Measurements from ENCODE around the gene SETD3.

SETD3 gene

DNA sequence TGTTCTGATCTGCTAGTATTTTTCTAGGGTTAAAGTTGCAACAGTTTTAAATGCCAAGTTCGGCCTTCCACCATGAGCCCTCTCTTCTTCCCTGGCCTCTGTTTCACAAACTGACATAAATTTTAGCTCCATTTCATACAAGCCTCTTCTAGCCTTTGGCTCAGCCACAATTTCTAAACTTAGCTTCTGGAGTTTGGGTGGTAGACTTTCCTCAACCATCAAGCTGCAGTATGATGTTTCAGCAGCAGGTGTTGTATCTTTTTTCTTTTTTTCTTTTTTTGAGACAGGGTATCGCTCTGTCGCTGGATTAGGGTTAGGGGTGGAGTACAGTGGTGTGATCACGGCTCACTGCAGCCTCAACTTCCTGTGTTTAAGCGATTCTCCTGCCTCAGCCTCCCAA is 29.4 kb downstream of the SETD3 start:
- no peak for FAIRE-seq

DNA sequence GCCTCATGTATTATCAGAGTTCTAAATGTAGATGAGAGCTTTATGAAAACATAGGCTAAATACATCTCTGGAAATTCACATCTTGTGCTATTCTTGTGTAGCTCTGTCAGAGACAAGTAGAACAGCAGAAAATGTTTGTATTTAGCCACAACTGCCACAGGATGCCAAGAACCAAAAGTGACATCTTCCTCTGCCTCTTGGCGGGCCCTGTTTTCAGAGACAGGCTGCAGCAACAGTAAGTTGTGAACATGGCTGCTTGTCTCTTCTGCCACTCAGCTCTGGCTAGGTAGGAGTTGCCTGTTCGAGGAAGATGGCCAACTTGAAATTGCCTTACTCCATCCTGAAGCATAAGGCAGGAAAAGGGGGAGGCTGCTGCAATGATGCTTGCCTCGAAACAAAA is 30.4 kb downstream of the SETD3 start:
- FAIRE-seq: no peak

DNA sequence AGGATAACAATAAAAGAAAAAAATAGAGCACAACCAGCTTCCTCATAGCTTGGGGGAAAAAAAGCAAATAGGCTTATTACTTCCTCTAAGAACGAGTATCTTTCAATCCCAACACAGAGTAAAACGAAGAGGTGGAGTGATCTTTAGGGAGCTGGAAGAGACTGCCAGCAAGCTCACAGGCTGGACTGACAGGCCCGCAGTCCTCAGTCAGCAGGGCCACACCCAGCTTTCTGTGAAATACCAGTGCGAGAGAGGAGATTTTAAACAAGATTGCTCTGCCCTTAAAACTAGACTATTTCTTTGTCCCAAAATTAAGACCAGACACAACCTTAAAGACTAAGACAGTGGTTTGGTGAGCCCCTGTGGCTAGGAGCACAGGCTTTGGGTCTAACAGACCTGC is 32.9 kb downstream of the SETD3 start:
- FAIRE-seq: no peak

DNA sequence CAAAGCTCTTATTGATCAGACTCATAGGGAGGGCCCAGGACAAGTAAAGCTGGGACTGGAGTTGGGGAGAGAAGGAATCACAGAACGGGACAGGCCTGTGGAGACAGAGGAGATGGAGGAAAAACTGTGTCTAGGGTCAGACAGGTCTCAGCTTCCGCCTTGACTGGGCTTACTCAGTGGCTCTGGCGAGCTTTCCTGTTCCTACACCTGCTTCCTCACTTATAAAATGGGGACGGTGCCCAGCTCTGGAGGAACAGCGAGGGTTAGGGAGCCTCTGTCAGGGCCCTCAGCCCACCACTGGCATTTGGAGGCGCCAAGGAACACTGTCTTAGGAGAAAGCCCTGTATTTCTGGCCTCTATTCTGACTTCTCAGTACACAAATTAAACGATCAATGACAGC is 34.7 kb downstream of the SETD3 start:
- no peak for FAIRE-seq

DNA sequence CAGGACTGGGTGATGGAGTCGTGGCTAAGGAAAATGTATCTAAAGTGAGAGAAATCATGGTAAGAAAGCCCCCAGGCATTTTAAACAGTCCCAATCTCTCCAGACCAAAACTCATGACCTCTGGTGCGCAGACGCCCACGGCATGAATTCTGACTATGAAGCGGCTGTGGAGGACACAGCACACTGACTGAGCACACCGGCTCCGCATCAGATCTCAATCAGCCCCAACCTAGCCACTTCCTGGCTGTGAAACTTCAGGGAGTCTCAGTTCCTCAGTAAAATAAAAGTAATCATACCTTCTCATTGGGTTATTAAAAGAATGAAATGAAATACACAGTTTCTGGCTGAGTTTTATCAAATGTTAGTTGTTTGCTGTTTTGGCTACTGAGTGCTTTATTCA is 38.7 kb downstream of the SETD3 start:
- FAIRE-seq: no peak

DNA sequence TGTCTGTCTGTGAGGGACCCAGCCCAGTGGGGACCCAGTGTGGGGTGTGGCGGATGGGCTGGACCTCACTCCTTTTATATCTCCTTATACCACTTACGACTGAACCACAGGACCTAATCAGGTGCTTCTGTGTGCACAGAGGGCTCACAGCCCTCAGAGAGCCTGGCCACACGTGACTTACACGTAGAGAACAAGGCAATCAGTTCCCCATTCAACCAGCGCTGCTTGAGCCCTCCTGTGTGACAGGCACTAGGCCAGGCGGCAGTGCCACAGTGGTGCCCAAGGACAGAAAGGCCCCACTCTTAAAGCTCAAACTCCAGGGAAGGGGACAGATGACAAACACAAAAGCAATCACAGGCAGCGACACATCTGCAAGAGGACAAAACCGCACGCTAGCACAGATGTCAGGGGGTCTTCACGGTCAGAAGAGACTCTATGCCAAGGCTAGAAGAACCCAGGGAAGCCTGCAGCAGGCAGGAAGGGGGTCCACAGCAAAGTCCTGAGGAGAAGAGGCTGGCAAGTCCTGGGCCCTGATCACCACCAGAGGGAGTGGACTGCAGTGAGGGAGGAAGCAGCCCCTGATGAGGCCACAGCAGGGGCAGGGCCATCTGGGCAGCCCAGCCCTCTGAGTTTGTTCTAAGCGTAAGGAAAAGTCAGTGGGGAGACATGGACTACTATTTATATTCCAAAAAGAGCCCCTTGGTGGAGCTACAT is 39.3 kb downstream of the SETD3 start:
- FAIRE-seq: no peak

DNA sequence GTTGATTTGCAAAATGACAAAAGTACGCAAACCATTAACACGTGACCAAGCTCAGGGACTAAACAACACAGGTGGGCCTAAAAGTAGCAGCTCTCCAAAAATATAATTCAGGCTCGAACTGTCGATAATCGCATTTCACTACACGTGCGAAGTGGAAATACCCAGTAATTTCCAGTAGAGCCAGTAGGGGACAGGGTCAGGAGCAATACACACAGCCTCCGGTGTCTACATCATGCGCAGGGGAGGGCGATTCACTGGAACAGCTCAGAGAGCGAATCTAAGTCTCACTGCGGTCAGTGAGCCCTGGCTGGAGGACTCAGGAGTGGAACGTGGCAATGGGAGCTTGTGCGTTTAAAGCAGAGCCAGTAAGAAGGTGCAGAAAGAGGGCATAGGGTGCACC is 40.4 kb downstream of the SETD3 start:
- no peak for FAIRE-seq

DNA sequence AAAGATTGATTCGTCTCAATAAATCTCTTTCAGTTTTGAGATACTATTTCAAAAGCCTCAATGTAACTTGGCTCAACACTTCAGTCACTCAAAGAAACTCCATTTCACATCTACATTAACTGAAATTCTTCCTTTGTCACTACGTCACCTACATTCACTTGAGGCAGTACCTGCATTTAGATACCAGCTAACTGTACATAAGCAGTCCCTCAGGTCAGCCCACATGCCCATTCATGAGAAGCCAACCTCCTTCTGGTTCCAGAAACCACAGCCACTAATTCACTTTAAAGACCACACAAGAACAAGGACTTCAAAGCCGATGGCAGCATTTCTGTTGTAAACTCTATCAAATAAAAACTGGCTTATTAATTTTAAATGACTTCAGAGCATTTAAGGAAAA is 43.0 kb downstream of the SETD3 start:
- no peak for FAIRE-seq

DNA sequence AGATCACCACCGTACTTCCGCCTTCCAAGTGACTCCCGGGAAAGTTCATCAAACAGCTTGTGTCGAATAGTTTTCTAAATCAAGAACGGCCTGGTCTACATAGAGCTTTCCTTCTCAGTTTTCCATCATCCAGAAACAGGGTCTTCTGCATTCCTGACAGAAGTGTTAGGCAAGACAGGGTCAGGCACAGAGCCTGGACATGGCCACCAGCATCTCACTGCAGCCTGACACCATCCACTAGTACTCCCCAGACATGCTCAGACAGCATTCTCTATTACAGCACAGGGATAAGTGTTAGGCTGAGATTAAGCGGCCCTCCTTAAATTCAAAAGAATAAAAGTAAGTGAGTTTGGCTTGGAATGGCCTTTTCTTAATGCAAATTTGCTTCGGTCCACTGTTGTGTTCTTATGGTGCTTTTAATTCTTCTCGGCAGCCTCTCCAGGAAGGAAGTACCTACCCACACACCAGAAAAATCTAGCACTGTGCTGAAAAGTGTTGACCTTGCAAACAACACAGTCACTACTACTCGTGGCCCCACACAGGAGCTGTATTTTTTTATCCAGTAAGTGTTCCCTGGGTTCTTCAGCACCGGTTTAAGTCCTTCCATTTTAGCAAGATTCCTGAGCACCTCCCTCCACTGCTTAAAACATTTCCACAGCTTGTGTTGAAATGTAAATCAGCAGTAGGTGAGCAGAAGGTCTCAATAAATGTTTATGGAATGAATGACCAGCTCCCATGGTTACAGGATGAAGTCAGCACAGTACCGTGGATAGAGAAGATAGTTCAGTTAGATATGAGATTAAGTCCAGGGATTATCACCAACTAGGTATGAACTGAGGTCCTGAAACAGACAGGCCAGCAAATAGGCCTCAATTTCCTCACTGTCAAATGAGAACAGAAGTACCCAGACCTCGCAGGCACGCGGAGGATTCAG is 44.1 kb downstream of the SETD3 start:
- FAIRE-seq: no peak

DNA sequence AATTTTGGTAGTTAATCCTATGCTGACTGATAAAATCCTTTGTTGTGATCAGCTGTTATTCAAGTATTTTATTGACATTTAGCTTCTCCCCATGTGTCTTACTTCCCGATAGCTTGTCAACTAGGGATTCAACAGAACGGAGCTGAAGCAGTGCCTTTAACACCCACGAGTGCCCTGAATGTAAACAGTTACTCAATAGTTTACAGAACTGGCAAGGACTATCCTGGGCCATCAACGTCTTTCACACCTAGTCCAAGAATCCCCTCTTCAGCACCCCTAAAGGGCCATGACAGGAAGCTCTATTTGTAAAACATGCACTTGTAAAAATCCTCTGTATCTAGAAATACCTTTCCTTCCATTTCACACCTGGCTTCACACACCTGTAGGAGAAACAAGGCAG is 45.3 kb downstream of the SETD3 start:
- no peak for FAIRE-seq

DNA sequence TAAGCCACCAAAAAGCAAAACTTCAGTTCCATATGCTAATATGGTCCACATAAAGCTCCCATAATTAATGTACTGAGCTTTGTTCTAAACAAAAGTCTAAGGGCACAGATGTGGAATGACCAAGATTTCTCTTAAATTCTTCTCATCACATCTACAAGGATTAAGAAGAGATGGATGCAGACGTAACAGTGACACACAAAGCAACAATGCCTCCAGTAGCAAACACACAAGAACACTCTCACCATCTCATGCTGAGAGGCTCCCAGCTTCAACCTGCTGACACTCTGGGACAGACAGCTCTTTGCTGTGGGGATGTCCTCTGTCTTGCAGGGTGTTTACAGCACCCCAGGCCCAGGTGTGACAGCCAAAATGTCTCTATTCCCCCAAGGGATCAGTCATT is 48.2 kb downstream of the SETD3 start:
- FAIRE-seq: no peak

DNA sequence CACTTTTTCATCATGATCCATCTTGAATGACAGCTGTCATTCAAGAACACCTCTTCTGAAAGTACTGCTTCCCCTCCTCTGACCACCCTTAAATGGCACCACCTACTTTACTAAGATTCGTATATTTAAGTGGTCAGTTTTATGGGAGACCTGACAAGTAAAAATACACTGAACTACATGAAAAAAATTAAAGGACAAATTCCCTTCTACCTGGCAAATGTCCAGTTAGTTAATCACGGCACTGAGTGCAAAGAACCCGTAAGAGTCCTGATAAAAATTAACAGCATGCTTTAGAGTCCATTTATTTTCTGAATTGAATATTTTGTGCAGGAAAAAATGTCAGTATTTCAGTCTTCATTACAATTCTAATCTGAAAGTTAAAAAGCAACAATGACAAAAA is 48.7 kb downstream of the SETD3 start:
- FAIRE-seq: no peak

DNA sequence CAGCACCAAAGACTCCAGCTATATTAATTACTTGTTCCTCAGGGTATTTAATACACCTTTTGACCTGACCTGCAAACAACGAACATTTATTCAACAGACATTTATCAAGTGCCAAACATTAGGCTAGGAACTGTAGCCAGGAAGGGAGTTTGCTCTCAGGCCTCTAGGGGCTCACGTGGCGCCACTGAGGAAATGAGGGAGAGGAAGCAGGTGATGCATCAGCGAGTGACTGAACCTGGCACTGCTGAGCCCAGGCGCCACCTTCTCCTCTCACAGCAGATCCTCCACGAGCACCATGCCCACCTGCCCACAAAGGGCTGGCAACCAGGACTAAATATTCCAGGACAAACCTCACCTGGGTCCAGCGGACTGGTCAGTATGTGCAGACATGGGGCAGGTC is 50.2 kb downstream of the SETD3 start:
- FAIRE-seq: no peak

DNA sequence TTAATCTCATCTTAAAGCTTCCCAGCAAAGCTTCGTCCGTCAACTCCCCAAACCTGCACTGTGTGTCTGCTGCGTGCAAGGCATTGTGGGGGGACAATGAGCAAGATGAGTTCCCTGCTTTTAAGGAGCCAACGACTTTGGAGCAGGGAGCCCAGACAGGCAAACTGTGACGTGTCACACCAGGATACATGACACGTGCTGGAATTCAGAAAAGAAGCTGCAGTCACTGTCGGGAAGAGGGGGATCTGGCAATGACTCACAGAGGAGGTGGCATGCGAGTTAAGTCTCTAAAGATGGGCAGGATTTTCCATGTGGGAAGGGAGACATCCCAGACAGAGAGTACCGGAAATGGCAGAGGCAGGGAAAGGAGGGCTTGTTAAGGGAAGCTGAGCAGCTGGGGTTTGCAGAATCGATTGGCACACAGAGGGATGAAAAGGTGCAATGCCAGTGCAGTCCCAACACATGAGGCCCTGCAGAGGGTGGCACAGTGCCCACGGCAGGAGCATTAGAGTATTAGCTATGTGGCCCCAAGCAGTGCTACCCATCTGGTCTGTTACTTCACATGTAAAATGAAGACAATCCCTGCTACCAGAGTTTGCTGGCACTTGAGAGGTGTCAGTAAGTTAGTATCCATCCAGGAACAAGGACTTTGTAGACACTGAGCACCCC is 52.9 kb downstream of the SETD3 start:
- FAIRE-seq: no peak

DNA sequence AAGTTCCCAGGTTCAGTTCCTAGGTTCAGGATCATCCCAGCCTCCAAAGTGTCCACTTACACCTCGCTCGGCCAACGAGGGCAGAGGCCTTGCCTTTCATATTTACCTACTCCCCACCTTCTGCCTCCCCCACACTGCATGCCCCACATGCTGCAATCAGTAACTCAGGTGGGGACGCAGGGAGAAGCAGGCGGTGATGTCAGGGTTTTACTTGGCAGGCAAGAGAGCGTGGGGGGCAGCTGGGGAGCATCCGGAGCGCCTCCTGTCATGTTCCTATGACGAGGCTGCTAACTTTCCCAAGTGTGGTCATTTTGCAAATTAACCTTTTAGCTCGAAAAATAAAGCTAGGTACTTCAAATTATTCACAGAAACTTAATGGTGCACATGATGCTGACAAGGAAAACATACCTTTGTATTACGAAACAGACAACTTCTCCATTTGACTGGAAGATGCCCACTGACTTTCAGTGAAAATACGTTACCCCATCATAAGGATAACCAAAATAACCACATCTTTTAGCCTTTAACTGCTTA is 53.8 kb downstream of the SETD3 start:
- no peak for FAIRE-seq

DNA sequence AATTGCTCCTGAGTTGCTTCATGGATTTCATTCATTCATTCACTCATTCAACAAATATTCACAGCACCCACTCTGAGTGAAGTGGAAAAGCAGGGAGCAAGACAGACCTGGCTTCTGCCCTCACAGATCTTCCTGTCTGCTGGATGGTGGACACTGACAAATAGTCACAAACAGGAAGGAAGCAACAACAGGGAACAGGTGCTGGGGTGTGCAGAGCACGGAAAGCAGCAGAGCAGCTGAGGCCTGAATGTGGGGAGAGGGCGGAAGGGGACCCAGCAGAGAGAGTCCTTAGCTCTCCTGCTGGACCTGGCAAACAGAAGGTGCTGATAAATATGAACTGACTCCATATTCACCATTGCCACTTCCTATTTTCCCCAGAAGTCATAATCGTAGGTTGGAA is 54.4 kb downstream of the SETD3 start:
- FAIRE-seq: no peak

DNA sequence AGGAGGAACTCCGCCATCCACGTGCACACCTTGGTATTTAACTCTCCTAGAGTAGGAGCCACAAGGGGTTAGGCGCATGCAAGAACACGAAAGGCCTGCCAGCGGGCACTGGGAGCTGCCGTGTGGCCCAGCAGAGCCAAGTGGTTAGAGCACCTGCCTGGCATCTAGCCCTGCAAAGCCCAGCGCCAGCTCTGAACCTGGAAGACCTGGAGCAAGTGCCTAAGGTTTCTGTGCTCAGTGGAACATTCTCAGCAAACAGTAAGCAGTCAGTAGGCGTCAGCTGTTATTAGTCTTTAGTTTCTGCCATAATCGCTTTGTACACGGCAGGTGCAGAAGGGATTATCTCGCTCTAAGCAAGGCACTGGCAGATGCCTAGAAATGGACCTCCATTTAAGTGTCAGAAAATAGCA is 55.4 kb downstream of the SETD3 start:
- no peak for FAIRE-seq

DNA sequence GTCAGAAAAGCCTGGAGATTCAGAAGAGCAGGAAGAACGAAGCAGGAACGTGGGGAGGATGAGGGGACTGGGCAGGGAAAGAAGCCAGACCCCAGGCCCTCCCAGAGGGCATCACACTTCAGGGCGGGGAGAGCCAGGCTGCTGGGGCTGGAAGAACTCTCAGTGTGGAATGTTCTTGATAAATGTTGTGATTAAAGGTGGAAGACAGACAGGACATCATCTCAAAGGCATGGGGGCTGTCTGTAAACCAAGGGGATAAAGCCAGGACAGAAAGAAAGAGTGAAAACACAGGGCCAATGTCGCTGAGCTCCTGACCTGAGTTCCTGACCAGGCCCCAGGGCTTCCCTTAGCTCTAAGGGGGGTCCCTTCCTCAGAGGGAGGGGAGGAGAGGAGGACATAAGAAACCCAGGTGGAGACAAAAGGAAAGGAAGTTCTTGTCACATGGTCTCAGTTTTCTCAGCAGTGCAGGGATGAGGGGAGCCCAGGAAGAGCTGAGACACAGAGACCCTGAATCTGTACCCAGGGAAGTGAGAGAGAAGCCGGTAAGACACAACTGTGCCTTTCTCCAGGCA is 56.3 kb downstream of the SETD3 start:
- no peak for FAIRE-seq

DNA sequence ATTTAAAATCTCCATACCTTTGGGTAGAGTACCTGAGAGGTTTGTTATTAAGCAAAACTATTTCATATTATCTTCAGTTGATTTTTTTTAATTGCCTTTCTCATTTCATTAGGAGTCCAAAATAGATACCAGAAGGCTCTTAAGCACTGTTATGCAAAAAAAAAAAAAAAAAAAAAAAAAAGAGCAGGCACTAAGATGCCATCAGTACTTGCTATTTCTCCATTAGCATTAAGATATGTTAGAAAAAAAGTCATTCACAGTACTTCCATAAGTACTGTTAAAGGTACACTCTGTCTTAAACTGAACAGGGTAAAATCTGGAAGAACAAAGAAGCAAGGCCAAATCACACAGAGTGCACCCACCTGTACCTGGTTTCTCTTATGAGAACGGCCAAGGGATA is 57.2 kb downstream of the SETD3 start:
- no peak for FAIRE-seq

DNA sequence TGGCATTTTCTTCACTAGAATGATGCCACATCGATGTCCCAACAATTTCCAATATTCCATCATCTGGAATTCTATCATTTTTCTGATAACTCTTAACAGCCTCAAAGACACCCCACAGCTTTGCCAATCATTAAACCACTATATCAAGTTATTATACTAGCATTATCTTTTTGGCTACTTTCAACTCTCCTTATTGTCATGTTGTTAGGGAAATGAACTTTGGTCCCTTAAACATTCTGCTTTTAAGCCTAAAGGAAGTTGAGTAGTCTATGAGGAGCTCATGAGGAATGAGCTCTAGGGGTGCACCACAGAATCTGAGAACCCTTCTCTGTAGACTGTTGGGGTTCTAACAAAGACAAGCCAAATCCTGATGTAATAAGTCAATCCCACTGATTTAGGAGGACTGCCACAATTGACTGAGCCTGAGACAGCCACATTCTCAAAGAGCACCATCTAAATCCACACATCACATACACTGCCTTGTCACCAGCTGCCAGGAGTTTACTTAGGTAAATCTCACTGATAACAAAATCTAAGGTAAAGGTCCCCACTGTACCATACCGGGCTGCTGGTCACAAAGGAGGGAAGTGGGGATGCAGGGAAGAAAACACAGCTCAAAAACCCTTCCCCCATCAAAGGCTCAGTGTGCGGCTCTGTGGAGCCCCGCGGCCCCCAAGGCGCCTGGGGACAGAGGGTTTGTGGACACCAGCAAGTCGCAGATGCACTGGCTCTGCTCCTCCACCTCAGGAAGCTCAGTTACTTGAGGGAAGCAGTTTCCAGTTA is 58.2 kb downstream of the SETD3 start:
- FAIRE-seq: no peak

DNA sequence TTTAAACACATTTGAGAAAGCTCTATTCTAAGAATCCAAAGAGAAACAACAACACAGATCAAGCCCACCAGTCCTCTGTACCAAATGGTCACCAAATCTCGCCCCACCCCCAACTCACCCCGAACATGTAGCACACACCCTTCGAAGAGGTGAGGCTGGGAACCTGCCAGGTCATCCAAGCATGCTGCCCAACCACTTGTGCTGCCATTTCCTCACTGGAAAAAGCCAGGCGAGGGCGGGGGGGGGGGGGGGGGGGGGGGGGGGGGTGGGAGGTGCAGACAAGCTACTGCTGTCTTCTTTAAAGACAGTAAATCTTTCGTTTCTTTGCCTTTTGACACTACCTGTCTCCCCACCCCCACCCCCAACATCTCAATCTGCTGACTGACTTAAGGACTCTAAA is 59.9 kb downstream of the SETD3 start:
- FAIRE-seq: peak; percentile 79

DNA sequence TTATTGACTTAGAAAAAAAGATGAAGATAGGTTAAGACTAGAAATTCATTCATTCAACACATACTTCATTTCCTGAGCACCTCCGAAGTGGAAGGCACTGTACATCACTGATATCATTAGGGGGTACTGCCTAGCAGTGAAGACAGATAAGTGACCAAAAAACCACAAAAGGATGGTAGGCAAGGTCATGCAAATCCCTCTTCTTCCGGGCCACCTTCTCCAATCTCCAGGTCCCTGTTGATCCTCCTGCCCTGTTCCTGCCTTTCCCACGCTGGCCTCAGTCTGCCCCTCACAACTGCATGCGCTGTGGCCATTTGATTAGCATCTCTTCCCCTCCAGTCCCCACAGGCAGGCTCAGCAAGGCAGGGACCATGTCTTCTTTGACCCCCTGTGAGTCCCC is 60.8 kb downstream of the SETD3 start:
- no peak for FAIRE-seq

All from islet of Langerhans (tissue), 1 donor.